NCI-H2081 treated with DMSO at 0.1 percent for 48 hours (cell line): ENCODE measurements around the gene BARX2.

ENCODE experiments used
- DNase-seq: peaks from one replicate; lab custom pipeline; 2025; lab: John Stamatoyannopoulos, UW

Gene BARX2

GRCh38 chr11:129374081-129374992 lies 1.3 kb upstream of the BARX2 start:
- DNase-seq = no peak

DNA sequence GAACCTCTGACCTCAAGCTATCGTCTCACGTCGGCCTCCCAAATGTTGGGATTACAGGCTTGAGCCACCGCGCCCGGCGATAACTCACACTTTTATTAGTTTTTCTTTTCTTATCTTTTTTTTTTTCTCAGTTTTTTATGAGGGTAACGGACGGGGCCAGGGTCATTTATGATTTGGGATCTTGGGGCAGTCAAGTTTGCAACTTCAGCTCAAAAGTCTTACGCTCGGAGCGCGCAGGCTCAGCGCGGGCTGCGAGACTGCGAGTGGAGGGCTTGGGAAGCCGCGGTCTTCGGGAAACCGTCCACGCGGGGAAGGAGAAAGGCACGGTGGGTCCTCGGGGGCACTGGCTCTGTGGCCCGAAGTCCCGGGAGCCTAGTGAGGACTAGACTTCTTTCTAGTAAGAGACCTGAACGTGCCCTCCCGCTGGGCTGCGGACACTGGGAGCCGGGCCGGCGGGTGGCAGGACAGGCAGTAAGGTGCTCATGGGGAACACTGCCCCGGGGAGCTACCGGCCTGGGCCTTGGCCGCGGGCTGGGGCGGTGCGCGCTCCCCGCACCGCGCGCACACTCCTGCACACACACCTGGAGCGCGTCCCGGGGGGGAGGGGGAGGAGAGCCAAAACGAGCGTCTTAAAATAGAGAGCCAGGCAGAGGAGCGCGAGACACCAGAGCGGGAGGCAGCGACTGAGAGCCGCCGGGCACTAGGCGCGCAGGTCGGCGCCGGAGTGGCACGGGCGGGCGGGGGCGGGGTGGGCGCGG lies 476 bp upstream of the BARX2 start:
- DNase-seq = no peak

DNA sequence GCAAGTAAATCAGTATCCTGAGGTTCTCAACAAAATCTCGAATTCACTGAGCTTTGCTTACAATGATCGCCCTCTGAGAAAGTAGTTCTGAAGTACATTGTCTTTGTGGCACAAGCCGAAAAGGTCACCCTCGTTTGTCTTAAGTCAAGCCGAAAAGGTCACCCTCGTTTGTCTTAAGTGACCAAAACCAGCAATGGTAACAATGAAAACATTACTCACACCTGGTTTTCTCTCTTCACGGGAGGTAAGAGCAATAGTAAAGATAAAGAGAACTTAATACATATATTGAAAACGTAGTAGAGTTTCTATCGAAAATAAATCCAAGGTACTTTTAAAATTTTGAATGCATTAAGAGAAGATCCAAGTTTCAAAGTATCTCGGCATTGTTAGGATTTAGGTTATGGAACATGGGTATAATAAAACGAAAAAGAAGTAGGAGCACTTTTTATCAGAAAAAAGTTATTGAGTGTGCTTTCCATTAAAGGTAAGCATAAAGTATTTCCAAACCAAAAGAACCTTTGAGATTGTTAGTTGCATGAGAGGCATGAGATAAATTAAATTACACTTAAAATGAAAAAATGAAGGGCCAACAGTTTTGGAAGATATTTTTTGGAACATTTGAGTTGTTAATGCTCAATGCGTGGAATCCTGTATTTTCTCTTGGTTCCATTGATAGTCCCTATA lies 1.2 kb downstream of the BARX2 start:
- no peak for DNase-seq

DNA sequence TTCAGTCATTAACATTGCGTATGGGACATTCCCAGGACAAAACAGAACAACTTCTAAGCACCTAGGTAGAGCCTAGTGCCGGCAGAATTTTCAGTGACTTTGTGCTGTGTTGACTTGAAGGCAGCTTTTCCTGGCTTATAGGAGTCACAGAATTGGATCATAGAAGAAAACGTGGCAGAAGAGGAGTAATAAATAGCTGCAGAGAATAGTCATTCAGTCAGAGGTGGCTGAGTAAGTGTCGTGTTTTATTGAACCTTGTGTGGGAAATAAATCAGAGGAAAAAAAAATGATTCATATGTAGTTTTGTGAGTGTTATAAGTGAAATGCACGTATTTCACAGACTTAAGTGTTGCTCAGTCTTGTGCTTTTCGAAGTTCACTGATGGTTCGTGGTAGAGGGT lies 2.1 kb downstream of the BARX2 start:
- no peak for DNase-seq

DNA sequence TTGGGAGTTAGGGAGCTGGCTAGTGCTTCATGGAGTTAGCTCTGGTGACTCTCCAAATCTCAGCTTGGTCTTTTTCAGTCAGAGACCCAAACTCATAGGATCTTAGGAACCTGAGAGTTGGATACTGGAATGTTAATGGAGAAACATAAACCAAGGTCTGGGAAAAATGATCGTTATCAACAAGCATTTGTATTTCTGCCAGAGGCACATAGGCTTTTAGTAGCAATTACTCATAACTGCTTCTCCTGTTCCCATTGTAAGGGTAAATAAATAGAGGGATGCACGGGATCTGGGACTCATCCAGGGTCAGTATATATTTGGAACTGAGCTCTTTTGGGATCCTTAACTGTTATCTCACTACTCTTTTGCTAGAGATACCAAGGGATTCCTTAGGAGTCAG lies 4.8 kb downstream of the BARX2 start:
- no peak for DNase-seq

- DNase-seq = no peak
Observed at GRCh38 chr11:129382583-129382982, 6.9 kb downstream of the BARX2 start.

DNA sequence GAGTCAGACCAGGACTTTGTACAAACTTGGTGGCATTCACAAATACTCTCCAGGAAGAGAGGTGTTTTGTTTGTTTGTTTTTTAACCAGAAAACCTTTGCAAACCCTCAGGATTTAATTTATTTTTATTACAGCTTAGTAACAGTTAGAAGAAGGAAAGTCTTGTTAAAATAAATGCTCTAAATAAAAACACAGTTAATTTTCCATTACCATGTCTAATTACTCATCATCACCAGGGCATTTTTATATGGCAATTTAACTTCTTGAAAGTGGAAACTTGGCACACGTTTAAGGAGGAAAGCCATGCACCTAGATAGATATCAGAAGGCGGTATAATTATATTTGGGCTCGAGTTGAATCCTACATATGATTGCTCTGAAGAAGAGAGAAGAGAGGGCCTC lies 7.4 kb downstream of the BARX2 start:
- no peak for DNase-seq

GRCh38 chr11:129383502-129383901 lies 7.9 kb downstream of the BARX2 start:
- DNase-seq = no peak

DNA sequence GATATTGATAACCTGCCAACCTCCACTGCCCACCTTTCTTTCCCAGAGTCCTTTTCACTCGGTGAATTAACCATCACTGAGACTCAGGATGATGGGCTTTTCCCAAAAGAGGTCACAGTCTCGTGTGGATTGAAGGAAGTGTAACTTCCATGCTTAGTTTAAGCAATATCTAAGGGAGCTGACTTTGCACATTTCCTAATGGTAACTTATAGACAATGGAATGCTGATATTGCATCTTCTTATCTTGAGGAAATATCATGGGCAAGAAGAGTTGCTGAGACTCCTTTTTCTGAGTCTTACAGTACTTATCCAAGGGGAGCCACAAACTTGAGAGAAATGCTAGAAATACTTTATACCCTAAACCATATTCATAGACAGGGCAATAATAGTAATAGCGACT lies 8.8 kb downstream of the BARX2 start:
- no peak for DNase-seq

- no peak for DNase-seq
Observed at GRCh38 chr11:129385801-129386200, 10.2 kb downstream of the BARX2 start.

DNA sequence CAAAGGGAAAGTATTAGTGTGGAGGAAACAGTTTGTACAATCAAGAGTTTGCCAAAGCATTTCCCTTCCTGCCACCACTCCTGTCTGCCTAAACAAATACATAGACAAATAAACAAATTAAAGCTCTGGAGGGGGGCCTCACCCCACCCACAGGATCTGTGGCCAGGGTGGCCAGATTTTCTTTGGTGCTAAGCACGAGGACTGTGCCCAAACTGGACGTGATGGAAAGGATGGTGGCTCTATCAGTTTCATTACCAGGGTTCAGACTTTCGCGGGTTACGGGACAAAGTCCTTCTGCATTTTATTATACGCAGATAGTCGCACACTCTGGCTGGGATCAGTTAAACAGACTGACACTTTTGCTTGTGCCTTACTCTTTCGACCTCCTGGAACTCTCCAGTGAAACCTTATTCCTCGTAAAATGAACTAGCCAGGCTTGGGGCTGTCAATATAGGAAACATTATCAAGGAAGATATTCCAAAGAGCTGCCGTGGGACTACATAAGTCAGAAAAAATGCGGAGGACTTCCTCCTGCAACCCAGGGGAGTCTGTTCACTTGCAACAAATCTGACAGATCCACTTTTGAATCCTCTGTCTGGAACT lies 11.2 kb downstream of the BARX2 start:
- DNase-seq = no peak

- no peak for DNase-seq
Observed at GRCh38 chr11:129387434-129387833, 11.8 kb downstream of the BARX2 start.

- no peak for DNase-seq
Observed at GRCh38 chr11:129388824-129389223, 13.2 kb downstream of the BARX2 start.

GRCh38 chr11:129390303-129390821 lies 14.7 kb downstream of the BARX2 start:
- no peak for DNase-seq

DNA sequence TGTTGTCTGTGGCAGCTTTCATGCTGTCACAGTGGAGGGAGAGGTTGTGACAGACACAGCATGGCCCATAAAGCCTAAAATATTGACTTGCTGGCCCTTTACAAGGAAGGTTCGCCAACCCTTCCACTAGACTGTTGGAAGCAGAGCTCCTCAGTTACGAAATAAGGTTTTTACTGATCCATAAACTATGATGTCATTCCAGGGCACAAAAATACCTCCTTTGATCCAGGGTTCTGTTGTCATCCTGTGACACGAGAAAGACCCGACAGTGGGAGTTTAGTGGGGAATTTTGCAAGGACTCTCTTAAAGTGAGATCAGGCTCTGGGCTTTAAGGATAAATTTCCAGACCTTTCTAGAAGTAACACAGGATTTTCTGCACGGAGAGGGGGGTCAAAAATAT lies 15.7 kb downstream of the BARX2 start:
- no peak for DNase-seq

GRCh38 chr11:129391821-129392220 lies 16.2 kb downstream of the BARX2 start:
- no peak for DNase-seq

DNA sequence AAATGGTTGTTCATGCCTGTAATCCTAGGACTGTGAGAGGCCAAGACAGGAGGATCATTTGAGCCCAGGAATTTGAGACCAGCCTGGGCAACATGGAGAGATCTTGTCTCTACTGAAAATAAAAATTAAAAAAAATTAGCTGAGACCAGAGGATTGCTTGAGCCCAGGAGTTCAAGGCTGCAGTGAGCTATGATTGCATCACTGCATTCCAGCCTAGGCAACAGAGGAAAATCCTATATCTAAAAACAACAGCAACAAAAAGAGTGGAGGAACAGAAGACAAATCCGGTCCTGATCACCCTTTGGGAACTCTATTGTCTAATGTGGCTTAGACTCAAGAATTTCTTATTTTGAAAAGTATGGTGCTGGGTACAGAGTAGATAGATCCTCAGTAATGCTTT lies 17.3 kb downstream of the BARX2 start:
- DNase-seq = no peak

DNA sequence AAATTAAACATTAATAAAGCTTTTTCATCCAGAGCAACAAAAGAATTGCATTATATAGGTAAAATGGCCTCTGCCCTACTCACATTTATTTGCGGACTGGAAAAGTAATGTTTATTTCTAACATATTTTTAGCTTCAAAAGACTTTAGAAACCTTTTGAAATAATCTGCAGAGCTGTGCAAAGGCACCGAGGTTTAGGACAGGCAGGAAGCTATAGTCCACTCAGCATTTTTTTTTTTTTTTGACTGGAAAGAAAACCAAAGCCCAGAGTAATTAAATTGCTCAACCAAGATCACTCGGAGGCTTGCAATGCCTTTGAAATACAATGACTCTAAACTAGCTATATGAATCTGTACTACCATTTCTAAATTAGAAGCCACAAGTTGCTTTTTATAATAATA lies 19.1 kb downstream of the BARX2 start:
- no peak for DNase-seq

DNA sequence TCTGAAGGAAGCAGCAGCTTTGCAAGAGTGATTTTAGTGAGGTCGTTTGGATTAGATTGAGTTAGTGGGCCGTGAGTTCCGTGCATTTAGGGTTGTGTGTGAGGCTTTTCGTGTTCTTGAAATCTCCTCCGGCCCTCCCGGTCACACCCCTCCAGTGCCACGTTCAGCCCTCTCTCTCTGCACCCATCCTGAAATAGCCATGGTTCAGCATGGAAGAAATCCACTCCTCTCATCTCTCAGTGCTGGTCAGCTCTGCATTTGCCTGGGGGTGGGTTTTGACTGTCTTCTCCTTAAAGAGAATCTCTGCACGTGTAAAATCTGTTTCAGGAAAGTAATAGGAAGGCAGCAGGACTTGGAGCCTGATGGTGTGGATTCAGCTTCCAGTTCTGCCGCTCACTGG lies 19.8 kb downstream of the BARX2 start:
- DNase-seq = no peak

- no peak for DNase-seq
Observed at GRCh38 chr11:129395883-129396282, 20.2 kb downstream of the BARX2 start.

DNA sequence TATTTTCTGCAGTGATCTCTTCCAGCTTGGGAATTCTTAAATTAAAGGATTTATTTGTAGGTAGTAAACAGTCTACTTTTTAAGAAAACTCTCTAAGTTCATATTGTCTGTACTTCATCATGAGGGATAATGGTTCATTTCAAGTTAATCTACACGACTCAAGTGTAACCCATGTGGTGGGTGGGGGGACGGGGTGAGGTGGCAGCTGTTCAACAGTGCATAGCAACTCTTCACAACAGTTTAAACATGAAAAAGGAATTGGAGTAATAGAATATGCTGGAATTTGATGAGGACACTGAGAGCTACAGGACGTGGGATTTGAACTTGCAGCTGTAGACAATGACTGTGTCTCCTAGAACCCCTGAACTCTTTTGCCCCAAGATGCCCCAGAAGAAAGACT lies 20.8 kb downstream of the BARX2 start:
- DNase-seq = no peak
